ENCODE data around the gene SYNGR3. TPM values are rescaled to one million over a fixed set of nuclear protein-coding genes. Genes with fewer than 3 reads are reported as not detected.

The SYNGR3 gene
- total RNA-seq, 1 donor from 2014 or later: 0.24 TPM

- Histone ChIP-seq H3K36me3 (peaks cover 26% of the 10 kb centered on the region), H3K9me3 (no peaks in the 10 kb centered on the region), H3K27ac (peak overlapping the region; percentile 98), H3K4me1 (peaks cover 42% of the 10 kb centered on the region), H3K4me3 (peak overlapping the region; percentile 92), H3K27me3 (ENCODE audit: low read depth) (no peaks in the 10 kb centered on the region)
- DNase-seq (no peak), ATAC-seq (peak; percentile 4 to 40)
- intact Hi-C loops (cut with DNase I): no loop called here
- no peak for TF ChIP-seq CTCF (IDR thresholded peaks at IDR 0.05)
Observed at GRCh38 chr16:1963806-1964505, 25.8 kb upstream of the SYNGR3 start.

GRCh38 chr16:1964506-1965395 is 25.0 kb upstream of the SYNGR3 start, which contains the start of gene RPS2:
Gene RPS2 (minus strand): TSS chr16:1964826. CDS start chr16:1964625, 201 bp downstream.
- Histone ChIP-seq H3K27ac (peak within 1 kb of the TSS; percentile 98), H3K4me1 (peaks cover 40% of the 10 kb centered on the region), H3K9me3 (no peaks in the 10 kb centered on the region), H3K27me3 (ENCODE audit: low read depth) (no peaks in the 10 kb centered on the region), H3K4me3 (peak within 1 kb of the TSS; percentile 92), H3K36me3 (peaks cover 26% of the 10 kb centered on the region)
- DNase-seq (peak; percentile 100), ATAC-seq (peak; percentile 97 to 99)
- intact Hi-C loops (cut with DNase I): no loop called here
- TF ChIP-seq CTCF (IDR thresholded peaks at IDR 0.05): no peak

- DNase-seq (no peak), ATAC-seq (peak in 1 of 2 donors; percentile 2)
- H3K27me3 ChIP-seq (ENCODE audit: low read depth): no peaks in the 10 kb centered on the region
- H3K27ac ChIP-seq: peak overlapping the region; percentile 98
- no peaks in the 10 kb centered on the region for H3K9me3 ChIP-seq
- intact Hi-C loops (cut with DNase I): no loop called here
- H3K4me1 ChIP-seq: peaks cover 33% of the 10 kb centered on the region
- peak overlapping the region; percentile 92 for H3K4me3 ChIP-seq
- peaks cover 26% of the 10 kb centered on the region for H3K36me3 ChIP-seq
- no peak for TF ChIP-seq CTCF (IDR thresholded peaks at IDR 0.05)
Observed at GRCh38 chr16:1965396-1966001, 24.3 kb upstream of the SYNGR3 start.

GRCh38 chr16:1966460-1966859 is 23.3 kb upstream of the SYNGR3 start, which contains the start of gene RNF151:
Gene RNF151 (plus strand): TSS chr16:1966856. CDS start chr16:1966882, 26 bp downstream.
- H3K27ac ChIP-seq: peak within 1 kb of the TSS; percentile 98

More at GRCh38 chr16:1966460-1966859, 23.3 kb upstream of the SYNGR3 start, which contains the start of gene RNF151:
- no peaks in the 10 kb centered on the region for H3K9me3 ChIP-seq
- peaks cover 20% of the 10 kb centered on the region for H3K36me3 ChIP-seq
- intact Hi-C loops (cut with DNase I): no loop called here
- ATAC-seq (no peak), DNase-seq (no peak)
- H3K4me3 ChIP-seq: peak within 1 kb of the TSS; percentile 92
- no peak for TF ChIP-seq CTCF (IDR thresholded peaks at IDR 0.05)
- H3K4me1 ChIP-seq: peaks cover 35% of the 10 kb centered on the region
- H3K27me3 ChIP-seq (ENCODE audit: low read depth): no peaks in the 10 kb centered on the region
